ENCODE measurements around the gene NXF3. TPM values are rescaled to one million over a fixed set of nuclear protein-coding genes. Genes with fewer than 3 reads are reported as not detected.
"Not testable (repeated sequence)": the region's sequence is repeated elsewhere in the genome, so short reads cannot be mapped to it uniquely, and the experiment has no call there.

Gene NXF3
- total RNA-seq, 2 donors from 2014 or later = 0.51 TPM; not detected in 1

DNA sequence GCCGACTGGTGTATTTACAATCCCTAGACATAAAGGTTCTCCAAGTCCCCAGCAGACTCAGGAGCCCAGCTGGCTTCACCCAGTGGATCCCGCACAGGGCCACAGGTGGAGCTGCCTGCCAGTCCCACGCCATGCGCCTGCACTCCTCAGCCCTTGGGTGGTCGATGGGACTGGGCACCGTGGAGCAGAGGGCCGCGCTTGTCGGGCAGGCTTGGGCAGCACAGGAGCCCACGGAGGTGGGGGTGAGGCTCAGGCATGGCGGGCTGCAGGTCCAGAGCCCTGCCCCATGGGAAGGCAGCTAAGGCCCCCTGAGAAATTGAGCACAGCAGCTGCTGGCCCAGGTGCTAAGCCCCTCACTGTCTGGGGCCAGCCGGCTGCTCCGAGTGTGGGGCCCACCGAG lies 24.0 kb upstream of the NXF3 start:
- H3K27ac Mint-ChIP-seq; H3K4me3 Mint-ChIP-seq; DNase-seq; H3K27me3 ChIP-seq (ENCODE audit: control insufficient read depth, insufficient read depth, low read length, poor library complexity, severe bottlenecking); H3K36me3 ChIP-seq (ENCODE audit: control insufficient read depth, insufficient read depth, low read length); H3K4me1 Mint-ChIP-seq; H3K27me3 Mint-ChIP-seq (ENCODE audit: insufficient read depth); H3K36me3 Mint-ChIP-seq (ENCODE audit: low read depth); H3K9me3 ChIP-seq (ENCODE audit: control insufficient read depth, low read length); H3K27ac ChIP-seq (ENCODE audit: low read depth, low read length); H3K4me3 ChIP-seq (ENCODE audit: low read length); H3K9ac ChIP-seq (ENCODE audit: extremely low read depth, low read length, poor library complexity, severe bottlenecking); H3K4me1 ChIP-seq (ENCODE audit: control insufficient read depth, insufficient read depth, low read length): not testable (repeated sequence)
- WGBS, 2 experiments (ENCODE audit: insufficient coverage in 1 of 2, insufficient read length in 1 of 2) = 95% methylated on average over 11 of the region's 14 CpGs; no CpG with 5 or more reads in 1 of the 2 experiments
- H3K9me3 Mint-ChIP-seq = peaks cover 81% of the 10 kb centered on the region

DNA sequence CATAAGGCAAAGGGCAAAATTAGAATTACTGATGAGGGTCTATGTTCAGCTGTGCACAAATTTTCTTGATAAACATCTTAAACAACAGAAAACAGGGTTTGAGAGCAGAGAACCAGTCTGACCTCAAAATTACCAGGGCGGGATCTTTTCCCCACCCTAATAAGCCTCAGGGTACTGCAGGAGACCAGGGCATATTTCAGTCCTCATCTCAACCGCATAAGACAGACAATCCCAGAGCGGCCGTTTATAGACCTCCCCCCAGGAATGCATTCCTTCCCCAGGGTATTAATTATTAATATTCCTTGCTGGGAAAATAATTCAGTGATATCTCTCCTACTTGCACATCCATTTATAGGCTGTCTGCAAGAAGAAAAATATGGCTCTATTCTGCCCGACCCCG lies 16.6 kb upstream of the NXF3 start:
- H3K4me1 Mint-ChIP-seq; H3K36me3 Mint-ChIP-seq (ENCODE audit: low read depth); H3K4me1 ChIP-seq (ENCODE audit: control insufficient read depth, insufficient read depth, low read length); H3K9ac ChIP-seq (ENCODE audit: extremely low read depth, low read length, poor library complexity, severe bottlenecking); H3K27me3 Mint-ChIP-seq (ENCODE audit: insufficient read depth); DNase-seq; H3K4me3 ChIP-seq (ENCODE audit: low read length); H3K27ac ChIP-seq (ENCODE audit: low read depth, low read length); H3K27me3 ChIP-seq (ENCODE audit: control insufficient read depth, insufficient read depth, low read length, poor library complexity, severe bottlenecking); H3K4me3 Mint-ChIP-seq; H3K36me3 ChIP-seq (ENCODE audit: control insufficient read depth, insufficient read depth, low read length); H3K27ac Mint-ChIP-seq: not testable (repeated sequence)
- peaks cover 90% of the 10 kb centered on the region for H3K9me3 Mint-ChIP-seq
- WGBS, 2 experiments (ENCODE audit: insufficient coverage in 1 of 2, insufficient read length in 1 of 2) = 88 to 100% methylated on average over 2 to 6 of the region's 6 CpGs
- peaks cover 32% of the 10 kb centered on the region for H3K9me3 ChIP-seq (ENCODE audit: control insufficient read depth, low read length)

DNA sequence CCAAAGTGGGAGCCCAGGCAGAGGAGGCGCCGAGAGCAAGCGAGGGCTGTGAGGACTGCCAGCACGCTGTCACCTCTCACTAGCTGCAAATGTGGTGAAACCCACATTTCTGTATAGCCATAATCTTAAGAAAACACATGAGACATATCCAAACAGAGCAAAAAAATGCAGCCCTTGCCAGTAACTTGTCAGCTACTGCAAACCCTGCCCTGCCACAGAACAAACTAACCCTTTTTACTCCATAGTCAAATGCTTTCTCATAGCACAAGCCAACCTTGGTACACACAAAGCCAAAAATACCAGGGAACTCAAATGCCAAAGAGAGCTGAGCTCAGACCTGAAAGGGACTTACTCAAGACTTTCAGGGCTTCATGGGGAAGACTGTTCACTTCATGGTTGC lies 14.9 kb upstream of the NXF3 start:
- H3K27me3 Mint-ChIP-seq (ENCODE audit: insufficient read depth) = no peaks in the 10 kb centered on the region
- Histone ChIP-seq H3K4me1 (ENCODE audit: control insufficient read depth, insufficient read depth, low read length) (no peaks in the 10 kb centered on the region), H3K4me3 (ENCODE audit: low read length) (no peak overlapping the region), H3K27me3 (ENCODE audit: control insufficient read depth, insufficient read depth, low read length, poor library complexity, severe bottlenecking) (no peaks in the 10 kb centered on the region), H3K36me3 (ENCODE audit: control insufficient read depth, insufficient read depth, low read length) (no peaks in the 10 kb centered on the region), H3K9ac (ENCODE audit: extremely low read depth, low read length, poor library complexity, severe bottlenecking) (no peak overlapping the region), H3K27ac (ENCODE audit: low read depth, low read length) (no peak overlapping the region), H3K9me3 (ENCODE audit: control insufficient read depth, low read length) (peaks cover 32% of the 10 kb centered on the region)
- H3K4me3 Mint-ChIP-seq = no peak overlapping the region
- H3K9me3 Mint-ChIP-seq = peaks cover 81% of the 10 kb centered on the region
- 94% methylated on average over 2 of the region's 4 CpGs; no CpG with 5 or more reads in 1 of the 2 experiments for WGBS, 2 experiments (ENCODE audit: insufficient coverage in 1 of 2, insufficient read length in 1 of 2)
- DNase-seq = no peak
- peaks cover 6% of the 10 kb centered on the region for H3K36me3 Mint-ChIP-seq (ENCODE audit: low read depth)
- H3K4me1 Mint-ChIP-seq = no peaks in the 10 kb centered on the region
- TF ChIP-seq, protein P1, sequence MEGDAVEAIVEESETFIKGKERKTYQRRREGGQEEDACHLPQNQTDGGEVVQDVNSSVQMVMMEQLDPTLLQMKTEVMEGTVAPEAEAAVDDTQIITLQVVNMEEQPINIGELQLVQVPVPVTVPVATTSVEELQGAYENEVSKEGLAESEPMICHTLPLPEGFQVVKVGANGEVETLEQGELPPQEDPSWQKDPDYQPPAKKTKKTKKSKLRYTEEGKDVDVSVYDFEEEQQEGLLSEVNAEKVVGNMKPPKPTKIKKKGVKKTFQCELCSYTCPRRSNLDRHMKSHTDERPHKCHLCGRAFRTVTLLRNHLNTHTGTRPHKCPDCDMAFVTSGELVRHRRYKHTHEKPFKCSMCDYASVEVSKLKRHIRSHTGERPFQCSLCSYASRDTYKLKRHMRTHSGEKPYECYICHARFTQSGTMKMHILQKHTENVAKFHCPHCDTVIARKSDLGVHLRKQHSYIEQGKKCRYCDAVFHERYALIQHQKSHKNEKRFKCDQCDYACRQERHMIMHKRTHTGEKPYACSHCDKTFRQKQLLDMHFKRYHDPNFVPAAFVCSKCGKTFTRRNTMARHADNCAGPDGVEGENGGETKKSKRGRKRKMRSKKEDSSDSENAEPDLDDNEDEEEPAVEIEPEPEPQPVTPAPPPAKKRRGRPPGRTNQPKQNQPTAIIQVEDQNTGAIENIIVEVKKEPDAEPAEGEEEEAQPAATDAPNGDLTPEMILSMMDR (conservative IDR thresholded peaks at IDR 0.05) = no peak
- H3K27ac Mint-ChIP-seq = no peak overlapping the region

DNA sequence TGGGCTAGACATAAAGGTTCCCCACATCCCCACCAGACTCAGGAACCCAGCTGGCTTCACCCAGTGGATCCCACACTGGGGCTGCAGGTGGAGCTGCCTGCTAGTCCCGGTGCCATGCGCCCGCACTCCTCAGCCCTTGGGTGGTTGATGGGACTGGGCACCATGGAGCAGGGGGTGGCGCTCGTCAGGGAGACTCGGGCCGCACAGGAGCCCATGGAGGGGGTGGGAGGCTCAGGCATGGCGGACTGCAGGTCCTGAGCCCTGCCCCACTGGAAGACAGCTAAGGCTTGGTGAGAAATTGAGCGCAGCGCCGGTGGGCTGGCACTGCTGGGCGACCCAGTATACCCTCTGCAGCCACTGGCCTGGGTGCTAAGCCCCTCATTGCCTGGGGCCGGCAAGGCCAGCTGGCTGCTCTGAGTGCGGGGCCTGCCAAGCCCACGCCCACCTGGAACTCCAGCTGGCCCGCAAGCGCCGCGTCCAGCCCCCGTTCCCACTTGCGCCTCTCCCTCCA lies 14.3 kb upstream of the NXF3 start:
- not testable (repeated sequence) for H3K27ac ChIP-seq (ENCODE audit: low read depth, low read length); H3K27me3 ChIP-seq (ENCODE audit: control insufficient read depth, insufficient read depth, low read length, poor library complexity, severe bottlenecking); H3K4me3 Mint-ChIP-seq; H3K4me1 ChIP-seq (ENCODE audit: control insufficient read depth, insufficient read depth, low read length); H3K9ac ChIP-seq (ENCODE audit: extremely low read depth, low read length, poor library complexity, severe bottlenecking); DNase-seq; H3K4me1 Mint-ChIP-seq; H3K27ac Mint-ChIP-seq; H3K4me3 ChIP-seq (ENCODE audit: low read length); H3K27me3 Mint-ChIP-seq (ENCODE audit: insufficient read depth); H3K36me3 ChIP-seq (ENCODE audit: control insufficient read depth, insufficient read depth, low read length); H3K36me3 Mint-ChIP-seq (ENCODE audit: low read depth)
- 90 to 98% methylated on average over 2 to 15 of the region's 21 CpGs for WGBS, 2 experiments (ENCODE audit: insufficient coverage in 1 of 2, insufficient read length in 1 of 2)
- peaks cover 79% of the 10 kb centered on the region for H3K9me3 Mint-ChIP-seq
- H3K9me3 ChIP-seq (ENCODE audit: control insufficient read depth, low read length) = peaks cover 32% of the 10 kb centered on the region

DNA sequence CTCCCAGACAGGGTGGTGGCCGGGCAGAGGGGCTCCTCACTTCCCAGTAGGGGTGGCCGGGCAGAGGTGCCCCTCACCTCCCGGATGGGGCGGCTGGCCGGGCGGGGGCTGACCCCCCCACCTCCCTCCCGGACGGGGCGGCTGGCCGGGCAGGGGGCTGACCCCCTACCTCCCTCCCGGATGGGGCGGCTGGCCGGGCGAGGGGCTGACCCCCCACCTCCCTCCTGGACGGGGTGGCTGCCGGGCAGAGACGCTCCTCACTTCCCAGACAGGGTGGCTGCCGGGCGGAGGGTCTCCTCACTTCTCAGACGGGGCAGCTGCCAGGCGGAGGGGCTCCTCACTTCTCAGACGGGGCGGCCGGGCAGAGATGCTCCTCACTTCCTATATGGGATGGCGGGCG lies 11.4 kb upstream of the NXF3 start:
- not testable (repeated sequence) for DNase-seq; H3K4me1 ChIP-seq (ENCODE audit: control insufficient read depth, insufficient read depth, low read length); H3K27ac ChIP-seq (ENCODE audit: low read depth, low read length); H3K4me1 Mint-ChIP-seq; H3K4me3 ChIP-seq (ENCODE audit: low read length); H3K4me3 Mint-ChIP-seq; H3K27me3 ChIP-seq (ENCODE audit: control insufficient read depth, insufficient read depth, low read length, poor library complexity, severe bottlenecking); H3K27ac Mint-ChIP-seq; H3K36me3 Mint-ChIP-seq (ENCODE audit: low read depth); H3K36me3 ChIP-seq (ENCODE audit: control insufficient read depth, insufficient read depth, low read length); H3K9ac ChIP-seq (ENCODE audit: extremely low read depth, low read length, poor library complexity, severe bottlenecking); H3K27me3 Mint-ChIP-seq (ENCODE audit: insufficient read depth)
- H3K9me3 ChIP-seq (ENCODE audit: control insufficient read depth, low read length) = peaks cover 23% of the 10 kb centered on the region
- 96% methylated on average over 12 of the region's 26 CpGs; no CpG with 5 or more reads in 1 of the 2 experiments for WGBS, 2 experiments (ENCODE audit: insufficient coverage in 1 of 2, insufficient read length in 1 of 2)
- H3K9me3 Mint-ChIP-seq = peaks cover 64% of the 10 kb centered on the region

DNA sequence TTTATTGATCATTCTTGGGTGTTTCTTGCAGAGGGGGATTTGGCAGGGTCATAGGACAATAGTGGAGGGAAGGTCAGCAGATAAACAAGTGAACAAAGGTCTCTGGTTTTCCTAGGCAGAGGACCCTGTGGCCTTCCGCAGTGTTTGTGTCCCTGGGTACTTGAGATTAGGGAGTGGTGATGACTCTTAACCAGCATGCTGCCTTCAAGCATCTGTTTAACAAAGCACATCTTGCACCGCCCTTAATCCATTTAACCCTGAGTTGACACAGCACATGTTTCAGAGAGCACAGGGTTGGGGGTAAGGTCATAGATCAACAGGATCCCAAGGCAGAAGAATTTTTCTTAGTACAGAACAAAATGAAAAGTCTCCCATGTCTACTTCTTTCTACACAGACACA lies 10.9 kb upstream of the NXF3 start:
- H3K27ac Mint-ChIP-seq; H3K27ac ChIP-seq (ENCODE audit: low read depth, low read length); H3K27me3 Mint-ChIP-seq (ENCODE audit: insufficient read depth); H3K4me3 Mint-ChIP-seq; H3K36me3 ChIP-seq (ENCODE audit: control insufficient read depth, insufficient read depth, low read length); H3K36me3 Mint-ChIP-seq (ENCODE audit: low read depth); DNase-seq; H3K4me3 ChIP-seq (ENCODE audit: low read length); H3K9ac ChIP-seq (ENCODE audit: extremely low read depth, low read length, poor library complexity, severe bottlenecking); H3K4me1 ChIP-seq (ENCODE audit: control insufficient read depth, insufficient read depth, low read length); H3K27me3 ChIP-seq (ENCODE audit: control insufficient read depth, insufficient read depth, low read length, poor library complexity, severe bottlenecking): not testable (repeated sequence)
- no CpG with 5 or more reads among the region's 2 CpGs for WGBS, 2 experiments (ENCODE audit: insufficient coverage in 1 of 2, insufficient read length in 1 of 2)
- Mint-ChIP-seq H3K9me3 (peaks cover 59% of the 10 kb centered on the region), H3K4me1 (peaks cover 12% of the 10 kb centered on the region)
- peaks cover 19% of the 10 kb centered on the region for H3K9me3 ChIP-seq (ENCODE audit: control insufficient read depth, low read length)

Data from endodermal cell (in vitro differentiated cells).